ENCODE data around the gene ST6GALNAC1. TPM values are rescaled to one million over a fixed set of nuclear protein-coding genes. Genes with fewer than 3 reads are reported as not detected.

Gene ST6GALNAC1
- total RNA-seq, 4 donors from 2014 or later, result 1.5 to 11.8 (median 3.2) TPM

- no peak for DNase-seq
- H3K27ac ChIP-seq, result no peak overlapping the region
- TF ChIP-seq POLR2A (IDR thresholded peaks at IDR 0.05) (no peak), CTCF (IDR thresholded peaks at IDR 0.05) (no peak)
- peaks cover 4 to 11% of the 10 kb centered on the region in 2 donors for H3K4me1 ChIP-seq
- H3K9me3 ChIP-seq, result no peaks in the 10 kb centered on the region
- intact Hi-C loops (cut with DNase I; ENCODE audit: low total_unique reads), result no loop called here
- H3K27me3 ChIP-seq, result no peaks in the 10 kb centered on the region
- no peak overlapping the region for H3K4me3 ChIP-seq
- H3K36me3 ChIP-seq, result no peaks in the 10 kb centered on the region
Observed at GRCh38 chr17:76676629-76677028, 33.1 kb upstream of the ST6GALNAC1 start.

GRCh38 chr17:76675648-76676047 is 32.1 kb upstream of the ST6GALNAC1 start:
- no peaks in the 10 kb centered on the region for H3K9me3 ChIP-seq
- no peak overlapping the region for H3K4me3 ChIP-seq
- intact Hi-C loops (cut with DNase I; ENCODE audit: low total_unique reads), result no loop called here
- no peaks in the 10 kb centered on the region for H3K36me3 ChIP-seq
- DNase-seq, result no peak
- no peaks in the 10 kb centered on the region for H3K27me3 ChIP-seq
- H3K27ac ChIP-seq, result no peak overlapping the region
- peaks cover 0 to under 1% of the 10 kb centered on the region in 2 donors for H3K4me1 ChIP-seq
- TF ChIP-seq CTCF (IDR thresholded peaks at IDR 0.05) (no peak), POLR2A (IDR thresholded peaks at IDR 0.05) (no peak)

GRCh38 chr17:76674600-76674999 is 31.0 kb upstream of the ST6GALNAC1 start:
- Histone ChIP-seq H3K4me1 (no peaks in the 10 kb centered on the region), H3K36me3 (no peaks in the 10 kb centered on the region), H3K27me3 (no peaks in the 10 kb centered on the region), H3K27ac (no peak overlapping the region), H3K9me3 (no peaks in the 10 kb centered on the region), H3K4me3 (no peak overlapping the region)
- intact Hi-C loops (cut with DNase I; ENCODE audit: low total_unique reads), result no loop called here
- DNase-seq, result no peak
- TF ChIP-seq CTCF (IDR thresholded peaks at IDR 0.05), result no peak
- TF ChIP-seq POLR2A (IDR thresholded peaks at IDR 0.05), result no peak

GRCh38 chr17:76673729-76674128 is 30.2 kb upstream of the ST6GALNAC1 start:
- no peaks in the 10 kb centered on the region for H3K27me3 ChIP-seq
- H3K36me3 ChIP-seq, result no peaks in the 10 kb centered on the region
- intact Hi-C loops (cut with DNase I; ENCODE audit: low total_unique reads), result no loop called here
- no peak overlapping the region for H3K27ac ChIP-seq
- DNase-seq, result no peak
- no peaks in the 10 kb centered on the region for H3K4me1 ChIP-seq
- no peak for TF ChIP-seq CTCF (IDR thresholded peaks at IDR 0.05)
- TF ChIP-seq POLR2A (IDR thresholded peaks at IDR 0.05), result no peak
- no peak overlapping the region for H3K4me3 ChIP-seq
- no peaks in the 10 kb centered on the region for H3K9me3 ChIP-seq

GRCh38 chr17:76672892-76673291 is 29.3 kb upstream of the ST6GALNAC1 start:
- no peaks in the 10 kb centered on the region for H3K4me1 ChIP-seq
- TF ChIP-seq CTCF (IDR thresholded peaks at IDR 0.05) (no peak), POLR2A (IDR thresholded peaks at IDR 0.05) (no peak)

More at GRCh38 chr17:76672892-76673291, 29.3 kb upstream of the ST6GALNAC1 start:
- intact Hi-C loops (cut with DNase I; ENCODE audit: low total_unique reads), result no loop called here
- Histone ChIP-seq H3K36me3 (no peaks in the 10 kb centered on the region), H3K4me3 (no peak overlapping the region), H3K27ac (no peak overlapping the region), H3K9me3 (no peaks in the 10 kb centered on the region), H3K27me3 (no peaks in the 10 kb centered on the region)
- no peak for DNase-seq
